ENCODE results near the gene PSENEN. TPM values are rescaled to one million over a fixed set of nuclear protein-coding genes. Genes with fewer than 3 reads are reported as not detected.

Gene PSENEN
- polyA plus RNA-seq, 2 of the 4 experiments (the other 2 are of a cell fraction), result 111 to 191 TPM

DNA sequence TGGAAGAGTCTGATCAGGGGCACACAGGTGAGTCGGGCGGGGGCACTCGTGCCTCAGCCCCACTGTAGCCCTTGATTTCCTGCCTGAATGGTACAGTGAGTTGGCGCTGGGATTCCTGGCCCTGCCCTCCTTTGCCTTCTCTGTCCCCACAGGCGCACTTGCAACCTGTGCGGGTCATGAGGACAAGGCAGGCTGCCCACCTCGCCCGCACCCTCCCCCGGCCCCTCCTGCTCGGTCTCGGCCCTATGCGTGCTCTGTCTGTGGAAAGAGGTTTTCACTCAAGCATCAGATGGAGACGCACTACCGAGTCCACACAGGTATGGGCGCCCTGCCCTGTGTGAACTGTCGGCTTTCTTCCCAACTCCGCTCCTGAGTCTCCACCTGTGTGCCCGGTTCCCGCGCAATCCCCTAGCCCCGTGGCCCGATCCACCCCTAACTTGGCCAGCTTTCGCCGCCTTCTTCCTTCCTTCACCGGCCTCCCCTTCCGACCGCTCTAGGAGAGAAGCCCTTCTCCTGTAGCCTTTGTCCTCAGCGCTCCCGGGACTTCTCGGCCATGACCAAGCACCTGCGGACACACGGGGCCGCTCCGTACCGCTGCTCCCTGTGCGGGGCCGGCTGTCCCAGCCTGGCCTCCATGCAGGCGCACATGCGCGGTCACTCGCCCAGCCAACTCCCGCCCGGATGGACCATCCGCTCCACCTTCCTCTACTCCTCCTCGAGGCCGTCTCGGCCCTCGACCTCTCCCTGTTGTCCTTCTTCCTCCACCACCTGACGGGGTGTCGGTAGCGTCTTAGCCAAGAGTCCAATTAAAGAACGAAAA lies 29.3 kb upstream of the PSENEN start:
- WGBS (ENCODE audit: missing lambda C conversion rate), result 32% methylated on average over 52 of the region's 52 CpGs
- ATAC-seq (peak; percentile 41 to 67), FAIRE-seq (no peak), DNase-seq (ENCODE audit: low read depth in 1 of 2, low spot score in 1 of 2) (peak; percentile 30 to 90)
- ChIA-PET CTCF (interaction anchor here (0.6 to 6.6 kb wide), 15 partner anchors 11 to 363 kb away, joined by 3 to 161 read pairs (median 5); partner anchors contain the start of gene ZBTB32), POLR2A (no interaction called here)
- H3K9me3 ChIP-seq, result no peaks in the 10 kb centered on the region
- peak overlapping the region; percentile 87 for H3K4me3 ChIP-seq
- peaks cover 20% of the 10 kb centered on the region for H3K4me1 ChIP-seq
- H3K27ac ChIP-seq, result peak overlapping the region; percentile 91 to 98
- H3K4me2 ChIP-seq, result peak overlapping the region; percentile 89
- TF ChIP-seq, protein P1, sequence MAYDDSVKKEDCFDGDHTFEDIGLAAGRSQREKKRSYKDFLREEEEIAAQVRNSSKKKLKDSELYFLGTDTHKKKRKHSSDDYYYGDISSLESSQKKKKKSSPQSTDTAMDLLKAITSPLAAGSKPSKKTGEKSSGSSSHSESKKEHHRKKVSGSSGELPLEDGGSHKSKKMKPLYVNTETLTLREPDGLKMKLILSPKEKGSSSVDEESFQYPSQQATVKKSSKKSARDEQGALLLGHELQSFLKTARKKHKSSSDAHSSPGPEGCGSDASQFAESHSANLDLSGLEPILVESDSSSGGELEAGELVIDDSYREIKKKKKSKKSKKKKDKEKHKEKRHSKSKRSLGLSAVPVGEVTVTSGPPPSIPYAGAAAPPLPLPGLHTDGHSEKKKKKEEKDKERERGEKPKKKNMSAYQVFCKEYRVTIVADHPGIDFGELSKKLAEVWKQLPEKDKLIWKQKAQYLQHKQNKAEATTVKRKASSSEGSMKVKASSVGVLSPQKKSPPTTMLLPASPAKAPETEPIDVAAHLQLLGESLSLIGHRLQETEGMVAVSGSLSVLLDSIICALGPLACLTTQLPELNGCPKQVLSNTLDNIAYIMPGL (CRISPR knock-in tag; IDR thresholded peaks at IDR 0.05; ENCODE audit: borderline replicate concordance), result no peak
- TF ChIP-seq CEBPB (IDR thresholded peaks at IDR 0.05) (no peak), RNF2 (IDR thresholded peaks at IDR 0.05; ENCODE audit: borderline replicate concordance, low read depth) (peak; percentile 68; the same call in 1 of the 2 replicates), CHD4 (IDR thresholded peaks at IDR 0.05; ENCODE audit: borderline replicate concordance) (no peak), SREBF2 (IDR thresholded peaks at IDR 0.05) (no peak), POLR2AphosphoS2 (conservative IDR thresholded peaks at IDR 0.05; ENCODE audit: low read length) (no peak), TP53 (CRISPR knock-in tag; IDR thresholded peaks at IDR 0.05) (peak; percentile 37; the same call in 1 of the 2 replicates), CHD2 (IDR thresholded peaks at IDR 0.05; ENCODE audit: low read length, partially characterized antibody) (no peak), NFE2L2 (conservative IDR thresholded peaks at IDR 0.05; ENCODE audit: low read length) (no peak), POLR2A (IDR thresholded peaks at IDR 0.05; ENCODE audit: low read length) (peak; percentile 92), KDM5A (IDR thresholded peaks at IDR 0.05) (no peak), ESRRA (IDR thresholded peaks at IDR 0.05; ENCODE audit: borderline replicate concordance, low read length) (no peak), HOXB13 (CRISPR knock-in tag; IDR thresholded peaks at IDR 0.05; ENCODE audit: low read depth) (no peak), ZNF302 (CRISPR knock-in tag; IDR thresholded peaks at IDR 0.05) (no peak), FOXS1 (CRISPR knock-in tag; IDR thresholded peaks at IDR 0.05) (no peak), BHLHE40 (IDR thresholded peaks at IDR 0.05; ENCODE audit: low read depth, low read length) (no peak), PHF8 (IDR thresholded peaks at IDR 0.05; ENCODE audit: borderline replicate concordance, low read depth) (peak; percentile 71; the same call in 1 of the 2 replicates), JUNB (IDR thresholded peaks at IDR 0.05) (no peak), ZSCAN20 (CRISPR knock-in tag; IDR thresholded peaks at IDR 0.05) (no peak), HEYL (CRISPR knock-in tag; IDR thresholded peaks at IDR 0.05) (no peak), ZFP36 (IDR thresholded peaks at IDR 0.05; ENCODE audit: borderline replicate concordance, partially characterized antibody) (no peak), RCOR1 (IDR thresholded peaks at IDR 0.05; ENCODE audit: low read depth, low read length) (no peak), CBX2 (IDR thresholded peaks at IDR 0.05; ENCODE audit: borderline replicate concordance, low read depth) (no peak), CBX8 (IDR thresholded peaks at IDR 0.05) (no peak), HDAC2 (IDR thresholded peaks at IDR 0.05) (no peak), FOSL2 (IDR thresholded peaks at IDR 0.05) (no peak), FOSL2 (CRISPR knock-in tag; IDR thresholded peaks at IDR 0.05) (no peak), HOXB5 (CRISPR knock-in tag; IDR thresholded peaks at IDR 0.05) (0 out of 2 replicates have a peak, but pooled peaks have one; percentile 64)
- TF ChIP-seq, protein P2, sequence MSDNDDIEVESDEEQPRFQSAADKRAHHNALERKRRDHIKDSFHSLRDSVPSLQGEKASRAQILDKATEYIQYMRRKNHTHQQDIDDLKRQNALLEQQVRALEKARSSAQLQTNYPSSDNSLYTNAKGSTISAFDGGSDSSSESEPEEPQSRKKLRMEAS (IDR thresholded peaks at IDR 0.05), result peak; percentile 94
- TF ChIP-seq, protein P3, sequence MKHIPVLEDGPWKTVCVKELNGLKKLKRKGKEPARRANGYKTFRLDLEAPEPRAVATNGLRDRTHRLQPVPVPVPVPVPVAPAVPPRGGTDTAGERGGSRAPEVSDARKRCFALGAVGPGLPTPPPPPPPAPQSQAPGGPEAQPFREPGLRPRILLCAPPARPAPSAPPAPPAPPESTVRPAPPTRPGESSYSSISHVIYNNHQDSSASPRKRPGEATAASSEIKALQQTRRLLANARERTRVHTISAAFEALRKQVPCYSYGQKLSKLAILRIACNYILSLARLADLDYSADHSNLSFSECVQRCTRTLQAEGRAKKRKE (CRISPR knock-in tag; IDR thresholded peaks at IDR 0.05; ENCODE audit: low read depth), result no peak
- TF ChIP-seq, protein P4, sequence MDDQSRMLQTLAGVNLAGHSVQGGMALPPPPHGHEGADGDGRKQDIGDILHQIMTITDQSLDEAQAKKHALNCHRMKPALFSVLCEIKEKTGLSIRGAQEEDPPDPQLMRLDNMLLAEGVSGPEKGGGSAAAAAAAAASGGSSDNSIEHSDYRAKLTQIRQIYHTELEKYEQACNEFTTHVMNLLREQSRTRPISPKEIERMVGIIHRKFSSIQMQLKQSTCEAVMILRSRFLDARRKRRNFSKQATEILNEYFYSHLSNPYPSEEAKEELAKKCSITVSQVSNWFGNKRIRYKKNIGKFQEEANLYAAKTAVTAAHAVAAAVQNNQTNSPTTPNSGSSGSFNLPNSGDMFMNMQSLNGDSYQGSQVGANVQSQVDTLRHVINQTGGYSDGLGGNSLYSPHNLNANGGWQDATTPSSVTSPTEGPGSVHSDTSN (IDR thresholded peaks at IDR 0.05), result no peak
- TF ChIP-seq, protein P5, sequence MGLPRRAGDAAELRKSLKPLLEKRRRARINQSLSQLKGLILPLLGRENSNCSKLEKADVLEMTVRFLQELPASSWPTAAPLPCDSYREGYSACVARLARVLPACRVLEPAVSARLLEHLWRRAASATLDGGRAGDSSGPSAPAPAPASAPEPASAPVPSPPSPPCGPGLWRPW (IDR thresholded peaks at IDR 0.05), result no peak
- TF ChIP-seq, protein P6, sequence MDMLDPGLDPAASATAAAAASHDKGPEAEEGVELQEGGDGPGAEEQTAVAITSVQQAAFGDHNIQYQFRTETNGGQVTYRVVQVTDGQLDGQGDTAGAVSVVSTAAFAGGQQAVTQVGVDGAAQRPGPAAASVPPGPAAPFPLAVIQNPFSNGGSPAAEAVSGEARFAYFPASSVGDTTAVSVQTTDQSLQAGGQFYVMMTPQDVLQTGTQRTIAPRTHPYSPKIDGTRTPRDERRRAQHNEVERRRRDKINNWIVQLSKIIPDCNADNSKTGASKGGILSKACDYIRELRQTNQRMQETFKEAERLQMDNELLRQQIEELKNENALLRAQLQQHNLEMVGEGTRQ (IDR thresholded peaks at IDR 0.05), result peak; percentile 16; the same call in 1 of the 2 replicates
- TF ChIP-seq, protein P7, sequence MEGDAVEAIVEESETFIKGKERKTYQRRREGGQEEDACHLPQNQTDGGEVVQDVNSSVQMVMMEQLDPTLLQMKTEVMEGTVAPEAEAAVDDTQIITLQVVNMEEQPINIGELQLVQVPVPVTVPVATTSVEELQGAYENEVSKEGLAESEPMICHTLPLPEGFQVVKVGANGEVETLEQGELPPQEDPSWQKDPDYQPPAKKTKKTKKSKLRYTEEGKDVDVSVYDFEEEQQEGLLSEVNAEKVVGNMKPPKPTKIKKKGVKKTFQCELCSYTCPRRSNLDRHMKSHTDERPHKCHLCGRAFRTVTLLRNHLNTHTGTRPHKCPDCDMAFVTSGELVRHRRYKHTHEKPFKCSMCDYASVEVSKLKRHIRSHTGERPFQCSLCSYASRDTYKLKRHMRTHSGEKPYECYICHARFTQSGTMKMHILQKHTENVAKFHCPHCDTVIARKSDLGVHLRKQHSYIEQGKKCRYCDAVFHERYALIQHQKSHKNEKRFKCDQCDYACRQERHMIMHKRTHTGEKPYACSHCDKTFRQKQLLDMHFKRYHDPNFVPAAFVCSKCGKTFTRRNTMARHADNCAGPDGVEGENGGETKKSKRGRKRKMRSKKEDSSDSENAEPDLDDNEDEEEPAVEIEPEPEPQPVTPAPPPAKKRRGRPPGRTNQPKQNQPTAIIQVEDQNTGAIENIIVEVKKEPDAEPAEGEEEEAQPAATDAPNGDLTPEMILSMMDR (IDR thresholded peaks at IDR 0.05), result no peak
- TF ChIP-seq, protein P8, sequence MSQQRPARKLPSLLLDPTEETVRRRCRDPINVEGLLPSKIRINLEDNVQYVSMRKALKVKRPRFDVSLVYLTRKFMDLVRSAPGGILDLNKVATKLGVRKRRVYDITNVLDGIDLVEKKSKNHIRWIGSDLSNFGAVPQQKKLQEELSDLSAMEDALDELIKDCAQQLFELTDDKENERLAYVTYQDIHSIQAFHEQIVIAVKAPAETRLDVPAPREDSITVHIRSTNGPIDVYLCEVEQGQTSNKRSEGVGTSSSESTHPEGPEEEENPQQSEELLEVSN (IDR thresholded peaks at IDR 0.05; ENCODE audit: borderline replicate concordance, low read depth), result peak; percentile 98

All from A549 (cell line).